Measurements from ENCODE around the gene TOB2. TPM values are rescaled to one million over a fixed set of nuclear protein-coding genes. Genes with fewer than 3 reads are reported as not detected.
A peak's percentile ranks its signal among the peaks of the same experiment; 100 is the strongest.
"Not testable (repeated sequence)": the region's sequence is repeated elsewhere in the genome, so short reads cannot be mapped to it uniquely, and the experiment has no call there.

TOB2 gene
- total RNA-seq, 1 donor from 2014 or later: 55.8 TPM

DNA sequence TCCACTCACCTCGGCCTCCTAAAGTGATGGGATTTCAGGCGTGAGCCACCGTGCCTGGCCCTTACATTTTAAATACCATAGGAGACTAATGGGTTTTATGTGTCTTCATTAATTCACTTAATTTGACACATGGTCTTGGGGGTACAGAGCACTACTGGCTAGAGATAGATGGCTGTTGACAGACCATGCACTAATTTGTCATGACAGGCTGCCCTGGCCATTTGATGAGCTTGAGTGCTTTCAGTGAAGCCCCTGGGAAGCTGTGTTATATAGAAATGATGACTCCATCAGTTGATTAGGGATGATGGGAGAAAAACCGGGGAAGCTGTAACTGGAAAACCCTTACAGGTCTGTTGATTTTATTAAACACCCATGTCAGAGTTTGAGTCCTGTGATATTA is 15.3 kb upstream of the TOB2 start:
- intact Hi-C loops (cut with DNase I): no loop called here
- no peaks in the 10 kb centered on the region for H3K4me1 ChIP-seq
- no peak overlapping the region for H3K4me3 ChIP-seq
- H3K27me3 ChIP-seq: no peaks in the 10 kb centered on the region
- no peak for DNase-seq (ENCODE audit: low spot score in 2 of 2)
- TF ChIP-seq, protein P1, sequence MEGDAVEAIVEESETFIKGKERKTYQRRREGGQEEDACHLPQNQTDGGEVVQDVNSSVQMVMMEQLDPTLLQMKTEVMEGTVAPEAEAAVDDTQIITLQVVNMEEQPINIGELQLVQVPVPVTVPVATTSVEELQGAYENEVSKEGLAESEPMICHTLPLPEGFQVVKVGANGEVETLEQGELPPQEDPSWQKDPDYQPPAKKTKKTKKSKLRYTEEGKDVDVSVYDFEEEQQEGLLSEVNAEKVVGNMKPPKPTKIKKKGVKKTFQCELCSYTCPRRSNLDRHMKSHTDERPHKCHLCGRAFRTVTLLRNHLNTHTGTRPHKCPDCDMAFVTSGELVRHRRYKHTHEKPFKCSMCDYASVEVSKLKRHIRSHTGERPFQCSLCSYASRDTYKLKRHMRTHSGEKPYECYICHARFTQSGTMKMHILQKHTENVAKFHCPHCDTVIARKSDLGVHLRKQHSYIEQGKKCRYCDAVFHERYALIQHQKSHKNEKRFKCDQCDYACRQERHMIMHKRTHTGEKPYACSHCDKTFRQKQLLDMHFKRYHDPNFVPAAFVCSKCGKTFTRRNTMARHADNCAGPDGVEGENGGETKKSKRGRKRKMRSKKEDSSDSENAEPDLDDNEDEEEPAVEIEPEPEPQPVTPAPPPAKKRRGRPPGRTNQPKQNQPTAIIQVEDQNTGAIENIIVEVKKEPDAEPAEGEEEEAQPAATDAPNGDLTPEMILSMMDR (IDR thresholded peaks at IDR 0.05): no peak
- H3K9me3 ChIP-seq: no peaks in the 10 kb centered on the region
- H3K36me3 ChIP-seq: peaks cover 60 to 92% of the 10 kb centered on the region in 2 donors
- H3K27ac ChIP-seq: no peak overlapping the region

DNA sequence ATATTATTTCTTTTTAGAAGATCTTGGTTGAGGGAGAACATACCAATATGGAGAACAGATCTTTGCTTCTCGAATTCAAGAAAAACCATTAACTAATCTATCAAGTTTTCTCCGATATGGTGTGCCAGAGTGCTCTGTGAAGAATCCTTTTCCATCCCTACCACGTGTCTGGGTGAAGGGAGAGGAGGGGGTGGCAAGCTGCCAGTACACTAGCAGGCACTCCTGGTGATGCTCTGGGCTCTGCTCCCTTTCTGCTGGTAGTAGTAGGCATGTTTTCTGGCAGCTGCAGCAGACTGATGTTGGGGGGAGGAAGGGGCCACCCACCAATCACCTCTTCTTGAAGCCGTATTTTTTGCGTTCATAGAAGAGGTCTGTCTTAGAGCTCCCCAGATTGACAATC is 13.5 kb upstream of the TOB2 start:
- H3K27ac ChIP-seq; H3K4me1 ChIP-seq; H3K9me3 ChIP-seq; DNase-seq (ENCODE audit: low spot score in 2 of 2); H3K27me3 ChIP-seq; intact Hi-C loops (cut with DNase I); H3K4me3 ChIP-seq: not testable (repeated sequence)
- peaks cover 44 to 73% of the 10 kb centered on the region in 2 donors for H3K36me3 ChIP-seq

- peaks cover 37 to 67% of the 10 kb centered on the region in 2 donors for H3K36me3 ChIP-seq
- no peaks in the 10 kb centered on the region for H3K27me3 ChIP-seq
- H3K9me3 ChIP-seq: no peaks in the 10 kb centered on the region
- H3K27ac ChIP-seq: no peak overlapping the region
- TF ChIP-seq, protein P1 (IDR thresholded peaks at IDR 0.05): no peak
- DNase-seq (ENCODE audit: low spot score in 2 of 2): no peak
- intact Hi-C loops (cut with DNase I): no loop called here
- H3K4me3 ChIP-seq: no peak overlapping the region
- H3K4me1 ChIP-seq: no peaks in the 10 kb centered on the region
Observed at GRCh38 chr22:41459431-41459830, 12.8 kb upstream of the TOB2 start.

- H3K27me3 ChIP-seq: no peaks in the 10 kb centered on the region
- intact Hi-C loops (cut with DNase I): no loop called here
- no peak for DNase-seq (ENCODE audit: low spot score in 2 of 2)
Observed at GRCh38 chr22:41458161-41458728, 11.6 kb upstream of the TOB2 start.

GRCh38 chr22:41448189-41448808 is 1.7 kb upstream of the TOB2 start:
- peaks cover 0 to under 1% of the 10 kb centered on the region in 2 donors for H3K36me3 ChIP-seq
- peak; percentile 91 to 98 for DNase-seq (ENCODE audit: low spot score in 2 of 2)
- TF ChIP-seq, protein P1 (IDR thresholded peaks at IDR 0.05): no peak
- H3K27me3 ChIP-seq: no peaks in the 10 kb centered on the region
- no peaks in the 10 kb centered on the region for H3K9me3 ChIP-seq
- peak overlapping the region; percentile 94 to 98 for H3K4me3 ChIP-seq
- H3K4me1 ChIP-seq: peaks cover 7 to 9% of the 10 kb centered on the region in 2 donors
- intact Hi-C loops (cut with DNase I): loop anchor here (1.0 to 5.0 kb wide), 4 partner anchors 20 to 67 kb away; partner anchors contain the start of genes PHF5A and TEF
- H3K27ac ChIP-seq: peak overlapping the region; percentile 99 to 100

More at GRCh38 chr22:41458161-41458728, 11.6 kb upstream of the TOB2 start:
- Histone ChIP-seq H3K4me3 (no peak overlapping the region), H3K4me1 (no peaks in the 10 kb centered on the region), H3K27ac (no peak overlapping the region), H3K9me3 (no peaks in the 10 kb centered on the region), H3K36me3 (peaks cover 35 to 58% of the 10 kb centered on the region in 2 donors)
- TF ChIP-seq, protein P1 (IDR thresholded peaks at IDR 0.05): no peak

DNA sequence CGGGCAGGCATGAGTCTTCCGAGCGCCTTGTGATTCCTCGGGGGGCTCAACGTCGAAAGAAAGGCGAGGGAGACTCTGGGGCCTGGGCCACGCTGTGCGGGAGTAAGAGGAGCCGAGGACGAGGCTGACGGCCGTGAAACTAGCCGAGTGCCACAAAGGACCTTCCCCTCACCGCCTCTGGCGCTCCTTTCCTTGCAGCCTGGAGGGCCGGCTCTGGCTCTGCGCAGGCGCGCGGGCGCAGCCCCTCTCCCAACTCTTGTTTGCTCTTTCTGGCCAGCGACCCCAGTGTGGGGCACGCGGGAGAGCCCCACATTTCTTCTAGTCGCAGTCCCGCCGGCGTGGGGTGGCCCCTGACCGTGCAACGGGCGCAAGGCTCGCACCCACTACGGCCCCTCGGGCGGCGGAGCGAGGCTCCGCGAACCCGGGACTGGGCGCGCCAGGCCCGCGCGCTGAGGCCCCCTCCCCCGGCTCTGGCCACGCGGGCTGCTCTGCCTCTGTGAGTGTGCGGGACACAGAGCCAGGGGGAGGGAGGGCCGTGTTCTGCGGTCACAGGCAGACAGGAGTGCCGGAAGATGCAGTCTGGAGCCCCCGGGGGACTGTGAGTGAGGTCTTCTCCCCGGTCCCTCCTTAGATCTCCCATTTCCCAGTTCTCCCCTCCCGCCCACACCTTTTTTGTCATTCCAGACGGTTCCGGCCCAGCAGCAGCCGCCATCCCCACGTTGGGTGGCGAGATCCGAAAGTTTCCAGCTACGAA is 1.0 kb upstream of the TOB2 start:
- H3K4me3 ChIP-seq: peak overlapping the region; percentile 94 to 98
- no peaks in the 10 kb centered on the region for H3K27me3 ChIP-seq
- intact Hi-C loops (cut with DNase I): loop anchor here (1.0 to 5.0 kb wide), 4 partner anchors 21 to 66 kb away; partner anchors contain the start of genes PHF5A and TEF
- H3K4me1 ChIP-seq: peaks cover 13 to 14% of the 10 kb centered on the region in 2 donors
- H3K36me3 ChIP-seq: peaks cover 6 to 7% of the 10 kb centered on the region in 2 donors
- H3K9me3 ChIP-seq: no peaks in the 10 kb centered on the region
- DNase-seq (ENCODE audit: low spot score in 2 of 2): peak in 1 of 2 donors; percentile 83
- H3K27ac ChIP-seq: peak overlapping the region; percentile 99 to 100
- TF ChIP-seq, protein P1 (IDR thresholded peaks at IDR 0.05): no peak
